ENCODE results near the gene DDTL.

DDTL gene

GRCh38 chr22:24002272-24002671, 35.6 kb downstream of the DDTL start:
- no peak overlapping the region for H3K4me3 ChIP-seq
- no peak for TF ChIP-seq CTCF (IDR thresholded peaks at IDR 0.05)
- no peak overlapping the region for H3K27ac ChIP-seq
- DNase-seq (ENCODE audit: low spot score): no peak

DNA sequence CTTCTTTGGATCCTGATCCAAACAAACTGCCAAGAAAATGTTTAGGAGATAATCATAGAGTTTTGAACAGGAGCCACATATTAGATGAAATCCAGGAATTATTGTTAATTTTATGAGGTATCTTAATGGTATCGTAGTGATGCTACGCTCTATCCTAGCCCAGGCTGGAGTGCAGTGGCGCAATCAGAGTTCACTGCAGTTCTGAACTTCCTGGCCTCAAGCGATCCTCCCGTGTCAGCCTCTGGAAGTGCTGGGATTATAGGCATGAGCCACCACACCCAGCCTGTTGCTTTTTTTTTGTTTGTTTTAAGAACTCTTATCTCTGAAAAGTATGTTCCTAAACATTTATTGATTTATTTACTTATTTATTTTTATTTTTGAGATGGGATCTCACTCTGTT, 36.2 kb downstream of the DDTL start:
- DNase-seq (ENCODE audit: low spot score): no peak
- Histone ChIP-seq H3K4me3 (no peak overlapping the region), H3K27ac (no peak overlapping the region)
- TF ChIP-seq CTCF (IDR thresholded peaks at IDR 0.05): no peak

GRCh38 chr22:24003887-24004286, 37.2 kb downstream of the DDTL start:
- Histone ChIP-seq H3K4me3 (no peak overlapping the region), H3K27ac (no peak overlapping the region)
- DNase-seq (ENCODE audit: low spot score): no peak
- no peak for TF ChIP-seq CTCF (IDR thresholded peaks at IDR 0.05)

DNA sequence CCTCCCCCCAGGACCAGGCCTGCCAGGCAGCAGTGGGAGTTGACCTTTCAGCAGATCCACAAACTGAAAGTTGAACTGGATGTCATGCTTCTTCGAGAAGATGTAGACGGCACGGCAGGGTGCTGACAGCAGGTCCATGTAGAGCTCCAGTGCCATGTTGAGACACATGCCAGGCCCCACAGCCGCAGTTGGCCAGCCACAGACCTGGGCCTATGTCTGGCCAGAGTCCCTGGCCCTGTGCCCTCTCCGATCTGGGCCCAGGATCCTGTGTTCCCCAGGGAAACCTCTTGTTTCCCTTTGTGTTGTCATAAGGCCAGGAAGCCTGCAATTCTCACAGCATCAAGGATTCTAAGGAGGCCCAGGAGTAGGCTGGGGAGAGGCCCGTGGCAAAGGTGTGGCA, 38.5 kb downstream of the DDTL start, which contains the start of gene GSTT4:
Gene GSTT4 (minus strand): TSS at position 253 of the 400 bp plus-strand sequence. CDS start 97 bp downstream, at position 156.
- peak; percentile 82 for DNase-seq (ENCODE audit: low spot score)

GRCh38 chr22:24006207-24006913, 39.7 kb downstream of the DDTL start:
- TF ChIP-seq CTCF (IDR thresholded peaks at IDR 0.05): no peak
- DNase-seq (ENCODE audit: low spot score): no peak
- no peak overlapping the region for H3K4me3 ChIP-seq
- no peak overlapping the region for H3K27ac ChIP-seq

More for the DNA sequence above, 38.5 kb downstream of the DDTL start, which contains the start of gene GSTT4:
- Histone ChIP-seq H3K27ac (peak within 1 kb of the TSS; percentile 26 to 68), H3K4me3 (peak within 1 kb of the TSS; percentile 5)
- no peak for TF ChIP-seq CTCF (IDR thresholded peaks at IDR 0.05)

- Histone ChIP-seq H3K27ac (no peak overlapping the region), H3K4me3 (no peak overlapping the region)
- TF ChIP-seq CTCF (IDR thresholded peaks at IDR 0.05): no peak
- no peak for DNase-seq (ENCODE audit: low spot score)
Measured at GRCh38 chr22:24006914-24007214, 40.2 kb downstream of the DDTL start.

GRCh38 chr22:24007253-24008021, 40.7 kb downstream of the DDTL start:
- H3K4me3 ChIP-seq: no peak overlapping the region
- DNase-seq (ENCODE audit: low spot score): no peak
- no peak overlapping the region for H3K27ac ChIP-seq
- no peak for TF ChIP-seq CTCF (IDR thresholded peaks at IDR 0.05)
